Vagina (tissue), 2 donors: ENCODE data around the gene WNT4. TPM values are rescaled to one million over a fixed set of nuclear protein-coding genes. Genes with fewer than 3 reads are reported as not detected.

Source experiments
- DNase-seq, 2 donors: peaks; one replicate each; pipeline ENCODE4 v3.0.0-alpha.2; 2017; ENCODE audit errors: extremely low spot score in 2 of 2
- H3K27ac ChIP-seq: fragments of 200-600 bp; sonication (generic); one replicate; pipeline ENCODE4 v1.5.1; 2019
- H3K27me3 ChIP-seq: fragments of 200-600 bp; sonication (generic); one replicate; pipeline ENCODE4 v1.5.1; 2019
- H3K36me3 ChIP-seq, 2 donors: fragments of 200-600 bp; sonication (generic); one replicate each; pipeline ENCODE4 v1.5.1; 2017 to 2019
- H3K4me1 ChIP-seq: fragments of 200-600 bp; sonication (generic); one replicate; pipeline ENCODE4 v1.5.1; 2019
- H3K4me3 ChIP-seq, 2 donors: fragments of 200-600 bp; sonication (generic); 1 replicate in 1 of 2; 2 replicates in 1 of 2; pipeline ENCODE4 v1.5.1; 2016 to 2019
- H3K9me3 ChIP-seq: fragments of 200-600 bp; sonication (generic); one replicate; pipeline ENCODE4 v1.5.1; 2019
- POLR2A ChIP-seq, 2 donors: fragments of 450-650 bp; IDR thresholded peaks; one replicate each; pipeline ENCODE4 v1.6.1; 2017; ENCODE audit warnings: antibody characterized with exemption in 2 of 2, mild to moderate bottlenecking in 2 of 2, moderate library complexity in 2 of 2
- POLR2AphosphoS5 ChIP-seq, 2 donors: sonication (generic); formaldehyde crosslinking; IDR thresholded peaks; one replicate each; pipeline ENCODE4 v1.9.0; 2017; ENCODE audit warnings: antibody characterized with exemption in 2 of 2, mild to moderate bottlenecking in 2 of 2, low read depth in 1 of 2; ENCODE audit not compliant: insufficient read depth in 1 of 2
- intact Hi-C: fragments of 100-400 bp; cut with DNase I; formaldehyde crosslinking; loops from one replicate; pipeline ENCODE4 v1.15.1; 2023
- total RNA-seq: library from RNA; depleted of rRNA; stranded (reverse); fragments of >200 nt; gene quantifications from one replicate; pipeline ENCODE4 v1.2.3, GENCODE V29; 2016
- TF ChIP-seq, protein P1 (sequence below), 3 experiments: fragments of 450-650 bp in 2 of 3; fragments of 200-600 bp in 1 of 3; sonication (generic) in 1 of 3; IDR thresholded peaks; one replicate each; pipeline ENCODE4 v1.5.1; 2017 to 2019; ENCODE audit warnings: antibody characterized with exemption in 3 of 3, mild to moderate bottlenecking in 2 of 3, moderate library complexity in 2 of 3

Gene WNT4
- total RNA-seq, 1 donor from 2014 or later: 5.2 TPM

DNA sequence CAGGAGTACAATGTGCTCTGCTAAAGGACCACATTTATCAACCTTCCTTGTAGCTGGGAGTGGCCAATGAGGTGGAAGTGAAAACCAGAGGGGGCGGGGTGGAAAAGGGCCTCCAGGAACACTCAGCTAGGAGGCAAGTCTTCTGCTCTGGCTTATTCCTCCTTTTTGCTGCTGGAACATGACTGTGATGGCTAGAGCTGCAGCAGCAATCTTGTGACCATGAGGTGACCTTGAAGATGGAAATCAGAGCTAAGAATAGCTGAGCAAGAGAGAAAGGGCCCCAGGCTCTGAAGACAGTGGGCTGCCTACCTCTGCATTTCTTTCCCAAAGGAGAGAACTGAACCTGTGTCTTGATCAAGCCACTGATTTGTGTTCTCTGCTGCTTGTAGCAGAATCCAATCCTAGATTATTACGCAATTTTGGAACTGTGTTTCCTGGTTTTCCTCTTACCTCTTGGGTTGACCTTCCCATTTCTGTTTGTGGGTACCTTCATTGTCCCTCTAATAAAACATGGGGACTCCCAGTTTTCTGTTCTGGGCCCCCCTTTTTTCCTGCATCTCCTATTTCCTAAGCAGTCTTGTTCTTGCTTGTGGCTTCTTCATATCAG lies 36.4 kb upstream of the WNT4 start:
- H3K27me3 ChIP-seq: no peaks in the 10 kb centered on the region
- H3K4me1 ChIP-seq: no peaks in the 10 kb centered on the region
- intact Hi-C loops: no loop called here
- no peaks in the 10 kb centered on the region for H3K36me3 ChIP-seq
- no peak for TF ChIP-seq POLR2A (IDR thresholded peaks at IDR 0.05)
- TF ChIP-seq, protein P1, sequence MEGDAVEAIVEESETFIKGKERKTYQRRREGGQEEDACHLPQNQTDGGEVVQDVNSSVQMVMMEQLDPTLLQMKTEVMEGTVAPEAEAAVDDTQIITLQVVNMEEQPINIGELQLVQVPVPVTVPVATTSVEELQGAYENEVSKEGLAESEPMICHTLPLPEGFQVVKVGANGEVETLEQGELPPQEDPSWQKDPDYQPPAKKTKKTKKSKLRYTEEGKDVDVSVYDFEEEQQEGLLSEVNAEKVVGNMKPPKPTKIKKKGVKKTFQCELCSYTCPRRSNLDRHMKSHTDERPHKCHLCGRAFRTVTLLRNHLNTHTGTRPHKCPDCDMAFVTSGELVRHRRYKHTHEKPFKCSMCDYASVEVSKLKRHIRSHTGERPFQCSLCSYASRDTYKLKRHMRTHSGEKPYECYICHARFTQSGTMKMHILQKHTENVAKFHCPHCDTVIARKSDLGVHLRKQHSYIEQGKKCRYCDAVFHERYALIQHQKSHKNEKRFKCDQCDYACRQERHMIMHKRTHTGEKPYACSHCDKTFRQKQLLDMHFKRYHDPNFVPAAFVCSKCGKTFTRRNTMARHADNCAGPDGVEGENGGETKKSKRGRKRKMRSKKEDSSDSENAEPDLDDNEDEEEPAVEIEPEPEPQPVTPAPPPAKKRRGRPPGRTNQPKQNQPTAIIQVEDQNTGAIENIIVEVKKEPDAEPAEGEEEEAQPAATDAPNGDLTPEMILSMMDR (IDR thresholded peaks at IDR 0.05): no peak
- TF ChIP-seq POLR2AphosphoS5 (IDR thresholded peaks at IDR 0.05; ENCODE audit: insufficient read depth in 1 of 2, low read depth in 1 of 2): no peak
- no peak for DNase-seq
- no peak overlapping the region for H3K4me3 ChIP-seq
- no peaks in the 10 kb centered on the region for H3K9me3 ChIP-seq
- no peak overlapping the region for H3K27ac ChIP-seq

DNA sequence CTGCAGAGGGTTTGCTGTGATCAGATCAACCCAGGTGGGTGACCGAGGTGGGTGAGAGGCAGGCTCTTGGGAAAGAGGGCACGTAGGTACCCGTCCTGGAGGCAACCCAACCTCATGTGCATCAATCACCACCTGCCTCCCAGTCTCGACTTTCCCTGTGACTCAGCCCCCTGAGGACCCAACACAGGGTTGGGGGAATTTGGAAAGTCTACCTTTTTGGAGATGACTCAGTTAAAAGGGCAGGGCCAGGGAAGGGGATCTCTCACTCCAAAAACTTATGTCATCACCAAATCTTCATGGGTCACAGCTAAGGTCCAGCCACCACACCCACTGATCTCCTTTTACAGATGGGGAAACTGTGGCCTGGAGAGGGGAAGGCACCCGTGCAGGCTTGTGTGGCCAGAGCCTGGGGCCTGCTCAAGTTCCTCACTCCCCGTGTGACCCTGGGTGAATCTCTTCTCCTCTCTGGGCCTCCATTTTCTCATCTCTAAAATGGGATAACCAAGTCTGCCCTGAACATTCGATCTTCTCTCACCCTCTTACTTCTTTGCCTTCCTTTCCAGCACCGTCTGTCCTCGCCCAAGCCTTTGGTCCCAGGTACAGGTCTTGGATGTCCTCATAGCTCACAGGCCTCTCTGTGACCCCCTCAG lies 34.6 kb upstream of the WNT4 start:
- no peak overlapping the region for H3K4me3 ChIP-seq
- TF ChIP-seq, protein P1 (IDR thresholded peaks at IDR 0.05): no peak
- TF ChIP-seq POLR2AphosphoS5 (IDR thresholded peaks at IDR 0.05; ENCODE audit: insufficient read depth in 1 of 2, low read depth in 1 of 2) (no peak), POLR2A (IDR thresholded peaks at IDR 0.05) (no peak)
- no peak for DNase-seq
- no peaks in the 10 kb centered on the region for H3K9me3 ChIP-seq
- H3K27me3 ChIP-seq: no peaks in the 10 kb centered on the region
- H3K36me3 ChIP-seq: no peaks in the 10 kb centered on the region
- intact Hi-C loops: no loop called here
- H3K27ac ChIP-seq: no peak overlapping the region
- H3K4me1 ChIP-seq: no peaks in the 10 kb centered on the region

DNA sequence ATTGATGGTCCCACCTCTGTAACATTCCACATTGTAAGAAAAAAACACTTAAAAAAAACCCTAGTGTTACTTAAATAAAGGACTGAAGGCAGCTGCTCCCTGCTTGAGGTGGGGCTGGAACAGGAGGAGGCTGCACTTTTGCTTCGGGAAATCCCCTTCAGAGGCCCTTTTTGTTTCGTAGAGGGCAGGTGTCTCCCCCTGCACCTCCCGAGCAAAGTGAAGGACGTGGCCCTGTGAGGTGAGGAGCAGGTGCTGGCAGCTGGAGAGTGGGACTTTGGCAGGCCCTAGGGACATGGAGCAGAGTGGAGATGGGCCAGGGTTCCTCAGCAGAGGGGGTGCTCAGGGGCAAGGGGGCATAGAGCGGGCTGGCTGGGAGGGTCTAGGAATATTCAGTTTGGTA lies 33.4 kb upstream of the WNT4 start:
- TF ChIP-seq, protein P1 (IDR thresholded peaks at IDR 0.05): no peak
- TF ChIP-seq POLR2A (IDR thresholded peaks at IDR 0.05): no peak
- no peak for TF ChIP-seq POLR2AphosphoS5 (IDR thresholded peaks at IDR 0.05; ENCODE audit: insufficient read depth in 1 of 2, low read depth in 1 of 2)
- intact Hi-C loops: no loop called here

DNA sequence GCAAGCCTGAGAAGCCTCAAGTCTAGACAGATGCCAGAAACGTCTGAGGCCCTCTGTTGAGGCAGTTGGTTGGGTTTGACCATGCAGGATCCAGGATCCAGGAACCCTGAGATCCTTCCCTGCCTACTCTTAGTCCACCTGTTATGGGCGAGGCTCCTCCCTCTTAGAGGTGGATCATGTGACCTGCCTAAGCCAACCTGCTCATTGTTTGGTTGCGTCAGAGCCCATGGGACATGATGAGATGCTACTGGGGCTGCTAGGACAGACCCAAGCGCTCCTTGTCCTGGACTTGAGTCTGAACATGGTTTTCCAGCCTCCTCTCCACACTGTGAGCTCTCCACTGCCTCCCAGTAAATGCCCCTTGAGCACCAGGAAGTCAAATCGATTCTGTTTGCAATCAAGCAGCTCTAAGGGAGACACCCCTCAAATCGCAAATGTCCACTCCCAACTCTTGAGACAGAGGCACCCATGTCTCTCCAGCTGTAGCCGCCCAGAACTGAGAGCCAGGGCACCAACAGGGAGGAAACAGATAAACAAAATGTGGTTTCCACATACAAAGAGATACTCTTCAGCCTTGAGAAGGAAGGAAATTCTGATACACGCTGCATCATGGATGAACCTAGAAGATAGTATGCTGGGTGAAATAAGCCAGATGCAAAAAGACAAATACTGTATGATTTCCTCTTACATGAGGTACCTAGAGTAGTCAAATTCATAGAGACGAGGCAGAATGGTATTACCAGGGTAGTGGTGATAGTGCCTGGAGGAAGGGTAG lies 31.7 kb upstream of the WNT4 start:
- Histone ChIP-seq H3K27ac (no peak overlapping the region), H3K4me1 (no peaks in the 10 kb centered on the region), H3K9me3 (no peaks in the 10 kb centered on the region), H3K36me3 (no peaks in the 10 kb centered on the region), H3K4me3 (no peak overlapping the region), H3K27me3 (no peaks in the 10 kb centered on the region)
- intact Hi-C loops: no loop called here
- no peak for DNase-seq
- TF ChIP-seq POLR2AphosphoS5 (IDR thresholded peaks at IDR 0.05; ENCODE audit: insufficient read depth in 1 of 2, low read depth in 1 of 2): no peak
- TF ChIP-seq, protein P1 (IDR thresholded peaks at IDR 0.05): no peak
- no peak for TF ChIP-seq POLR2A (IDR thresholded peaks at IDR 0.05)

More for the DNA sequence above, 33.4 kb upstream of the WNT4 start:
- no peaks in the 10 kb centered on the region for H3K4me1 ChIP-seq
- no peak overlapping the region for H3K4me3 ChIP-seq
- H3K36me3 ChIP-seq: no peaks in the 10 kb centered on the region
- no peak overlapping the region for H3K27ac ChIP-seq
- no peaks in the 10 kb centered on the region for H3K9me3 ChIP-seq
- no peak for DNase-seq
- H3K27me3 ChIP-seq: no peaks in the 10 kb centered on the region
